ENCODE results near the gene SND1.

Gene SND1

DNA sequence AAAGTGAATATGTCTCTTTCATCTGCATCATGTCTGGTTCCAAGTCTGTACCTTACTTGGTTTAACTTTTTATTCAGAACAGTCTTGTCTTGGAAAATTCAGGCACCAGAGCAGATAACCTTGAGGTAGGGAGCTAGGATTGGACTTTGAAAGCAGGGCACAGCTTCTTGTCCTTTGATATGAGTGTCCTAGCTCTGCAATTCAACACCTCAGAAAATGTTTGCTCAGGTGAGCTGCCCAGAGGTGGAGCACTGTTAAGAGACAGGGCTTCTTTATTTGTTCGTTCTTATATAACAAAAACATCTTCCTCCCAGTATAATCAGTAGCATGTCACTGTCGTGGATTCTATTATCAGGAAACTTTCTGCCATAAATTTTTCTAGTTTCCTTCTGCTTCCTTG lies 260.9 kb downstream of the SND1 start:
- Histone ChIP-seq H3K36me3 (ENCODE audit: low read length) (no peaks in the 10 kb centered on the region), H3F3A (ENCODE audit: insufficient read depth) (peaks cover 20% of the 10 kb centered on the region), H3K9ac (ENCODE audit: low read length) (no peak overlapping the region), H3K27me3 (ENCODE audit: low read length) (no peaks in the 10 kb centered on the region), H2AFZ (ENCODE audit: low read depth, low read length, severe bottlenecking) (no peak overlapping the region), H3K9me2 (replicated peaks; ENCODE audit: insufficient read depth, low read length) (no peaks in the 10 kb centered on the region), H3K4me2 (ENCODE audit: low read depth, low read length, poor library complexity, severe bottlenecking) (peak overlapping the region; percentile 39), H3K4me3 (ENCODE audit: insufficient read depth, low read length, poor library complexity, severe bottlenecking) (no peak overlapping the region), H3K9me3 (ENCODE audit: insufficient read depth, low read length) (no peaks in the 10 kb centered on the region), H3K27ac (ENCODE audit: low read depth, low read length) (peak overlapping the region; percentile 72), H4K20me1 (ENCODE audit: low read depth, low read length) (no peaks in the 10 kb centered on the region), H3K79me2 (ENCODE audit: insufficient read depth, low read length) (peaks cover 9% of the 10 kb centered on the region; the same call in 1 of the 2 replicates)
- TF ChIP-seq EZH2phosphoT487 (conservative IDR thresholded peaks at IDR 0.05; ENCODE audit: low read length) = no peak
- TF ChIP-seq, protein P1, sequence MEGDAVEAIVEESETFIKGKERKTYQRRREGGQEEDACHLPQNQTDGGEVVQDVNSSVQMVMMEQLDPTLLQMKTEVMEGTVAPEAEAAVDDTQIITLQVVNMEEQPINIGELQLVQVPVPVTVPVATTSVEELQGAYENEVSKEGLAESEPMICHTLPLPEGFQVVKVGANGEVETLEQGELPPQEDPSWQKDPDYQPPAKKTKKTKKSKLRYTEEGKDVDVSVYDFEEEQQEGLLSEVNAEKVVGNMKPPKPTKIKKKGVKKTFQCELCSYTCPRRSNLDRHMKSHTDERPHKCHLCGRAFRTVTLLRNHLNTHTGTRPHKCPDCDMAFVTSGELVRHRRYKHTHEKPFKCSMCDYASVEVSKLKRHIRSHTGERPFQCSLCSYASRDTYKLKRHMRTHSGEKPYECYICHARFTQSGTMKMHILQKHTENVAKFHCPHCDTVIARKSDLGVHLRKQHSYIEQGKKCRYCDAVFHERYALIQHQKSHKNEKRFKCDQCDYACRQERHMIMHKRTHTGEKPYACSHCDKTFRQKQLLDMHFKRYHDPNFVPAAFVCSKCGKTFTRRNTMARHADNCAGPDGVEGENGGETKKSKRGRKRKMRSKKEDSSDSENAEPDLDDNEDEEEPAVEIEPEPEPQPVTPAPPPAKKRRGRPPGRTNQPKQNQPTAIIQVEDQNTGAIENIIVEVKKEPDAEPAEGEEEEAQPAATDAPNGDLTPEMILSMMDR (IDR thresholded peaks at IDR 0.05; ENCODE audit: insufficient read depth, low read length, poor library complexity, severe bottlenecking) = no peak

DNA sequence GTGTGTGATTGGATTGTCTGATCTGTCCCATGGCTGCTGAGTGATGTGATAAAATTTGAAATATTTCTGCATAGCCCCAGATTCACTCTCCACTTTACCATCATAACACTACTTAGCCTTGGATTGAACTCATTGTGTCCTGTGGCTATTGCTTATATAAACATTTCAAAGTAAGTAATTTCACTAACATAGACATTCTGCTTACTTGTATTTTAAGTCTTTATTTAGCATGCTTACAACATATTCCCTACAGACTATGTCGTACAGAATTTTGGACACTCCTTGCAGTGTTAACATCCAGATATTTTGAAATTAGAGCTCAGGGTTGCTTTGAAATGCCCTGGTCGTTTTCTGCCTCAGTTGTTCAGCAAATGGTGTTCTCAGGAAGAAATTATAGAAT lies 261.7 kb downstream of the SND1 start:
- Histone ChIP-seq H3K9me3 (ENCODE audit: insufficient read depth, low read length) (no peaks in the 10 kb centered on the region), H3F3A (ENCODE audit: insufficient read depth) (peaks cover 20% of the 10 kb centered on the region), H3K36me3 (ENCODE audit: low read length) (no peaks in the 10 kb centered on the region), H4K20me1 (ENCODE audit: low read depth, low read length) (no peaks in the 10 kb centered on the region), H3K4me3 (ENCODE audit: insufficient read depth, low read length, poor library complexity, severe bottlenecking) (no peak overlapping the region), H3K27me3 (ENCODE audit: low read length) (no peaks in the 10 kb centered on the region), H3K4me2 (ENCODE audit: low read depth, low read length, poor library complexity, severe bottlenecking) (no peak overlapping the region), H3K27ac (ENCODE audit: low read depth, low read length) (peak overlapping the region; percentile 72; the same call in 1 of the 2 replicates), H3K9ac (ENCODE audit: low read length) (no peak overlapping the region), H3K9me2 (replicated peaks; ENCODE audit: insufficient read depth, low read length) (no peaks in the 10 kb centered on the region), H2AFZ (ENCODE audit: low read depth, low read length, severe bottlenecking) (no peak overlapping the region), H3K79me2 (ENCODE audit: insufficient read depth, low read length) (peaks cover 9% of the 10 kb centered on the region; the same call in 1 of the 2 replicates)
- TF ChIP-seq, protein P1 (IDR thresholded peaks at IDR 0.05; ENCODE audit: insufficient read depth, low read length, poor library complexity, severe bottlenecking) = no peak
- no peak for TF ChIP-seq EZH2phosphoT487 (conservative IDR thresholded peaks at IDR 0.05; ENCODE audit: low read length)

DNA sequence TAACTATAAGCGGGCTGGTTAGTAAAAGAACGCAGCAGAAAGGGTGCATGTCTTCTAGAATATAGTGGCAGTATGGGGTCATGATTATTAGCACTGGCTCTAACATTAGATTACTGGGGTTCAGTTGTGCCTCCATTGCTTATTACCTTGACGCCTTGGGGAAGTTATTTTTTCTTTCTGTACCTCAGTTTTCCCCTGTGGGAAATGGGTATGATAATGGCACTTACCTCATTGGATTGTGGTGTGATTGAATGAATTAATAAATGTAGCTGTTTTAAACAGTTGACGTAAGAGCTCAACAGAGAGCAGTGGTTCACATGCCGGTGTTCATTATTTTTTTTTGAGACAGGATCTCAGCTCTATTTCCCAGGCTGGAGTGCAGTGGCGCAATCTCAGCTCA lies 262.7 kb downstream of the SND1 start:
- Histone ChIP-seq H3K36me3 (ENCODE audit: low read length) (no peaks in the 10 kb centered on the region), H3K27ac (ENCODE audit: low read depth, low read length) (no peak overlapping the region)

More for the DNA sequence above, 262.7 kb downstream of the SND1 start:
- Histone ChIP-seq H3K4me2 (ENCODE audit: low read depth, low read length, poor library complexity, severe bottlenecking) (no peak overlapping the region), H3K9me3 (ENCODE audit: insufficient read depth, low read length) (no peaks in the 10 kb centered on the region), H3K27me3 (ENCODE audit: low read length) (no peaks in the 10 kb centered on the region), H3K9ac (ENCODE audit: low read length) (no peak overlapping the region), H4K20me1 (ENCODE audit: low read depth, low read length) (no peaks in the 10 kb centered on the region), H3K9me2 (replicated peaks; ENCODE audit: insufficient read depth, low read length) (no peaks in the 10 kb centered on the region), H3F3A (ENCODE audit: insufficient read depth) (peaks cover 24% of the 10 kb centered on the region), H3K79me2 (ENCODE audit: insufficient read depth, low read length) (peaks cover 9% of the 10 kb centered on the region; the same call in 1 of the 2 replicates), H3K4me3 (ENCODE audit: insufficient read depth, low read length, poor library complexity, severe bottlenecking) (no peak overlapping the region), H2AFZ (ENCODE audit: low read depth, low read length, severe bottlenecking) (no peak overlapping the region)
- TF ChIP-seq, protein P1 (IDR thresholded peaks at IDR 0.05; ENCODE audit: insufficient read depth, low read length, poor library complexity, severe bottlenecking) = no peak
- TF ChIP-seq EZH2phosphoT487 (conservative IDR thresholded peaks at IDR 0.05; ENCODE audit: low read length) = no peak

All from SU-DHL-6 (cell line).